Right lung (tissue), 5 donors: ENCODE data around the gene CTNND2. TPM values are rescaled to one million over a fixed set of nuclear protein-coding genes. Genes with fewer than 3 reads are reported as not detected.
"Not testable (repeated sequence)": the region's sequence is repeated elsewhere in the genome, so short reads cannot be mapped to it uniquely, and the experiment has no call there.

Experiments
- DNase-seq, 2 donors: peaks; one replicate each; pipeline ENCODE4 v3.0.0-alpha.2; 2013
- polyA plus RNA-seq, 5 donors: library from polyadenylated mRNA; unstranded; fragments of 120-200 nt; gene quantifications; one replicate each; pipeline versions ENCODE4 v1.2.1 to v1.2.3, GENCODE V29; 2013; ENCODE audit warnings: inconsistent platforms in 1 of 5, low replicate concordance in 1 of 5; ENCODE audit not compliant: insufficient read length in 5 of 5, insufficient read depth in 1 of 5

CTNND2 gene
- polyA plus RNA-seq, 5 donors, result 1.7 to 3.6 (median 1.9) TPM

DNA sequence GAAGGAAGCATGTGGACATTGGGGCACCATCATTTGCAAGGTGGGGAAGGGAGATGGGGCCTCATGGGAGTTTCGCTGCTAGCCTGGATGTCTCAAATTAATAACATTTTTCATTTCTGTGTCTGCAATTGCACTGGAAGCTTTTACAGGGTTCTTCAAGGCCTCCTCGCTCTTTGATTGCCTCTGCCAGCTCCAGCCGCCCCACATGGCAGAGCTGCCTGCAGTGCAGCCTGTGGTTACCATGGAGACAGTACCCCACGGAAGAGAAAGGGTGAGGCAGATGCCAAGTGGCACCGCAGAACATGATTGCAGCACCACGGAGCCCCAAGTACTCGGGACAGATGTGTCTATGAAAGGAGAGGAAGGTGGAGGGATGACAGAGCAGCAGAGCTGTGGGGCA is 25.4 kb downstream of the CTNND2 start:
- no peak for DNase-seq

DNA sequence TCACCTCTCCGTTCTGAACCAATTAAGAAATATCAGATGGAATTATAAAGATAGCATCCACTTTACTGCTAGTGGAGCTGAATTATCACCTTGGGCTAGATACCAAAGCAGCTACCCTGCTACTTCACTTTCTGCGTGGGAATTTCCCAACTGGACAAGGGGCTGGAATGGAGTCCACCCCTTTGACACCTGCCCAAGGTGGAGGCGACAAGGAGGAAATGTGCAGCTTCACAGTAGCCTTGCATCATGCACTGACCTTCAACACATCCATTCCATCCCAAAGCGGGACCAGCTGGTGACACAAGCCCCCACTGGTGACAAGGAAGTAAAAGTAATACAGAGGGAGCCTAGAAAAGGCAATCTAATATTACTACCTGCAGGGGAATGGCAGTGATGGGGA is 30.7 kb downstream of the CTNND2 start:
- DNase-seq, result no peak

DNA sequence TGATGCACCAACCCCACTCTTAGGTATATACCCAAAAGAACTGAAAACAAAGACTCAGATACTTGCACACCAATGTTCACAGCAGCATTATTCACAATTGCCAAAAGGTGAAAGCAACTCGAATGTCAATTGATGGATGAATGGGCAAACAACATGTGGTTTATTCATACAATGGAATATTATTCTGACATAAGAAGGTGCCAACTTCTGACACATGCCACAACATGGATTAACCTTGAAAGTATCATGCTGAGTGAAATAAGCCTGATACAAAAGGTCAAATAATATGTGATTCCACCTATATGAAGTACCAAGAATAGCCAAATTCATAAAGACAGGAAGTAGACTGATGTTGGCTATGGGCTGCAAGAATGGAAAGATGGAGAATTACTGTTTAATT is 35.0 kb downstream of the CTNND2 start:
- DNase-seq, result no peak

DNA sequence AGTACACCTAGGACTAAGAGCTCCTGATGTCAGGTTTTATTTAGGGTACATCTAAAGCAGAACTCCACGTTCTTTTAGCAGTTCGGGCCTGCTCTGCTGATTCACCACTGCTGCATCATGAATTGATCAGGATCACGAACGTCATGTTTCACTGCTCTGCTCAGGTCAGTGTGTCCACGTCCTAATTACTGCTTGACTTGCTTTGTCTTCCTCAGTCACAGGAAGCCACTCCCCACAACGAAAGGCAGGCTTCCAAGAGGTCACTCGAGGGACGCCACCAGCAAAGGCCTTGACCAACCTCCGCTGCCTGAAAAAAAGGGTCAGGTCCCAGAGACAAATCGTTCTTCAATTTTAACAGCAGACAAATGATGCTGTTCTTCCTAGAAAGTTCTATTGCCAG is 40.3 kb downstream of the CTNND2 start:
- DNase-seq, result no peak

DNA sequence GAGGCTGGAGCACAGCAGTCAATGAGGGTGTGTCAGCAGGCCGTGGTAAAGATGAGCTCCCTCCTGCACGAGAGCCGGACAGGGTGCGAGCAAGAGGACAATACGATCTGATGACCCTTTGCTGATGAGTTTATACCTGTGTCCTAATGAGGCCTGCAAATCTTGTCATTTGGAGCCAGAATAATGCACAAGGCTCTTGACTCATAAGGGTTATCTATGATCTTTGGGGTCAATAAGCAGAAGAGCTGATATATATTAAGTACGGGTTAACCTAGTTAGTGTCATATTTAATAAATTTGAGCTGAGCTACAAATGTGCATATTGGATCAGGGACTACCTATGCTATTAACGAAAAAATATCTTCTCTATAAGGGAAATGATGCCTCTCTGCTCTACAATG is 46.9 kb downstream of the CTNND2 start:
- no peak for DNase-seq

DNA sequence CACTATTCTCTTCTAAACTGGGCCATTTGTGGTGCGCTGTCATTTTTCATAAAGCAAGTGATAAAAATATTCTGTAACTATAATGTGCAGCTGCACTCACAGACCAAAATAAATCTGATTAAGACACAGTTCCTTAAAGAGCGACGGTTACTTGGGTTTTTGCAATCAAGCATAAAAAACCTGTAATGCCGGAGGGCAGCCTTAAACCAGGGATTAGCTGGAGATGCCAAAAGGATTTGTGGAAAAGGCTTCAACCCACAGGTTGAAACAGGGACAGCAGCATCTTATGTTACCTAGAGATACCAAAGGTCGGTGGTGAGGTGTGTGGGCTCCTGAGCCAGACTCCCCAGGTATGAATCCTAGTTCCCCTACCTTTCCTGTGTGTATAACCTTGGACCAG is 49.3 kb downstream of the CTNND2 start:
- no peak for DNase-seq

DNA sequence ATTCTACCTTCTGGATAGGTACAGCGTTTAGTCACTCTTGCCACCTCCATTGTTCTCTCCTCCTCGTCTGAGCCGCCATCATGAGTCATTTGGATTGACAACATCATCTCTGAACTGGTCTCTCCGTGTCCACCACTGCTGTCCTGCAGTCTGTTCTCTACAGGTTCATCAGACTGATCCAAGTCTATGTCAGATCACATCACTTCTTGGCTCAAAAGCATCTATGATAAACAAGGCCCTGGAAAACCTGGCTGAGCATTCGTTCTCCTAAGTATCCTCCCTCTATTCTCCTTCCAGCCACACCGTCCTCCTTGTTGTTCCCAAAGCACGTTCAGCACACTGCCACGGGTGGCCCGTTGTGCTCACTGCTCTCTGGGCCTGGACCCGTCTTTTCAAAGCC is 50.5 kb downstream of the CTNND2 start:
- no peak for DNase-seq

DNA sequence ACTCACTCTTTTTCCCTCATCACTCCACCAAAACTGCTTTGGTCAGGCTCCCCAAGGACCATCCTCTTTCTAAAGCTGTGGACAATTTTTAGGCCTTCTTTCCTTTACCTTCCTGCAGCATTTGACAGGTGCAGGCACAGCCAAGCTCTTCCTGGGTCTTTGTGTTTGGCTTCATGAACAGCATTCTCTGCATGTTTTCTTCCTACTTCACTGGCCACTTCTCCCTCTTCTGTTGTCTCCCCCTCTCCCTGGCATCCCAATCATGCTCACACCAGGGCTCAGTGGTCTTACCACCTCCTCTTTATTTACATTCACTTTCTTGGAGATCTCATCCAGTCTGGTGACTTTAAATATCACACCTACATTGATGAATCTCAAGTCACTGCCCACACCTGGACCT is 51.1 kb downstream of the CTNND2 start:
- no peak for DNase-seq

DNA sequence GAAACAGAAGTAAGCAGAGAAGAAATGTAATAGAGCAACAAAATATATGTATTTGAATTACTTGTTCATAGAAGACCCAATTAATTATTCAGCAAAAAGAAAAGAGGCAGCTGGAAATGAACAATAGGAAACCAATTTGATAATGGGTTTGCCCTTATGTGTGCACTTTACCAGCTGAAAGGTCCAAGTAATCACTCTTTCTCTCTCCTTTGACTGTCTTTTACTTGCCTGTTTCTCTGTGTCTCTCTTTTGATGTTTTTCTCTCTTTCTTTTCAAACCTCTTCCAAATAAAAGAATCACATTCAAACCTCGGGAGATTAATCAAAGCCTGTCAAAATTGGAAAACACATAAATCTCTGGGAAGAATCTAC is 51.5 kb downstream of the CTNND2 start:
- no peak for DNase-seq

DNA sequence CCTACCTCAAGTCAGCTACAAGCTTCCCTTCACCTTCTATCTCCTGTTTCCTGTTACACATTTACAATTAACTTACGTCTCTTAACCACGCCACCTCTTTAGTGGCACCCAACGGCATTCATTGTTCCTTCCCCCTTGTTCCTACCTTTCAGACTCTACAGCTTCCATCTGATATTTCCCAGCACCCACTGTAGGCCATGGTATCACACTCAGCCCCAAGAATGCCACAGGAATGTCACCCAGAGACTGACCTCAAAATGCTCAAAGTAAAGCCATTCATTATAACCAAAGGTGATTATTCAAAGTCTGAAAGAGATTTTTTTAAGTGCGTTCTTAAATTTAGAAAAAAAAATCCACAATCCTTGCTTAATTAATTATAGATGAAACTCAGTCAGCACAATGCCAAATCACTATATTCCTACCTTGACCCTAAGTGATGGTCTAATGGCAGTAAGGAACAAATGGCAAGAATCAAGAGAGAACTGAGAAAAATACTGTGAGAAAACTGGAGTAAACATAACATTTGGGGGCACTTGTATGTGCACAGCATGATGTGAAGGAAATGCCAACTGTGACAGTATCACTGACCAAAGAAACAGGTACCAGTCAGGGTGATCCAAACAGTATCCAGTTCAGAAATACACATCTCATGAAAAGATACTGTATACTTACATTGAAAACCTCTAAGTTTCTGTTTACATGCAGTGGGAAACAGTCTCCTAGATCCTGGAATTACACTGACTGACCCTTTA is 52.1 kb downstream of the CTNND2 start:
- DNase-seq, result no peak

DNA sequence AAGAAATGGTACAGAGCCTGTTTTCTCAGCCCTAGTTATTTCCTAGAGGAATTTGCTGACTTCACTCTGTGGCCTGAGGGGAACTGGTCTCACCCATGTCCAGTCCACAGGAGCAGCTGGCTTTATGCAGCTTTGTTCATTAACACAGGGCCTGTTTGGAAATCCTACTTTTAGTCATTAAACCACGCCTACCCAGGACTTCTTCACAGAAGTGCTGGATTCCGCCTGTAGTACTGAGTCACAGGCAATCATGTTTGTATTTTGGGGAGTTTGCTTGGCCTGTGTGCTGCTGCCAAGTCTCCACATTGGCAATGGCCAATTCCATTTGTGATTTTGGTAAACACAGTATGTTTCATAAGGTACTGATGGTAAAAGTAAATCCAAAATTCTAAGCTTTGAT is 52.8 kb downstream of the CTNND2 start:
- DNase-seq, result no peak

DNA sequence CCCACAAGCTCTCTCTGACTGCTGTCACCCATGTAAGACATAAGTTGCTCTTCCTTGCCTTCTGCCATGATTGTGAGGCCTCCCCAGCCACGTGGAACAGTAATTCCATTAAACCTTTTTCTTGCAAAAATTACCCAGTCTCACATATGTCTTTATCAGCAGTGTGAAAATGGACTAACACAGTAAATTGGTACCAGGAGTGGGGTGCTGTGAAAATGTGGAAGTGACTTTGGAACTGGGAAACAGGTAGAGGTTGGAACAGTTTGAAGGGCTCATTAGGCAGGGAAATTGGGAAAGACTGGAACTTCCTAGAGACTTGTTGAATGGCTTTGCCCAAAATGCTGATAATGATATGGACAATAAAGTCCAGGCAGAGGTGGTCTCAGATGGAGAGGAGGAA is 75.7 kb downstream of the CTNND2 start:
- DNase-seq, result not testable (repeated sequence)

DNA sequence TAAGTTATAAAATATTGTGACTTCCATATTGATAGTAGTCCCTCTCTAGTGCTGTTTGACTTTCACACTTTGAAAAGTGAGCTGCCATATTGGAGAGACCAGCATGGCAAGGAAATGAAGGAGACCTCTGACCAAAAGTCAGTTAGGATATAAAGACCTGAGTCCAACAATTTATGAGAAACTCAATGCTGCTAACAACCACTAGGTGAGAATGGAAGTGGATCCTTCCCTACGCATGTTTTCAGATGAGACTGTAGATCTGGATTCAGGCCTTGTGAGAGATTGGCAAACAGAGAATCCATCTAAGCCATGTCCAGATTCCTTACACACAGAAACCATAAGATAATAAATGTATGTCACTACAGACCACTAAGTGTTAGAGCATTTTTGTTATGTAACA is 81.6 kb downstream of the CTNND2 start:
- no peak for DNase-seq

DNA sequence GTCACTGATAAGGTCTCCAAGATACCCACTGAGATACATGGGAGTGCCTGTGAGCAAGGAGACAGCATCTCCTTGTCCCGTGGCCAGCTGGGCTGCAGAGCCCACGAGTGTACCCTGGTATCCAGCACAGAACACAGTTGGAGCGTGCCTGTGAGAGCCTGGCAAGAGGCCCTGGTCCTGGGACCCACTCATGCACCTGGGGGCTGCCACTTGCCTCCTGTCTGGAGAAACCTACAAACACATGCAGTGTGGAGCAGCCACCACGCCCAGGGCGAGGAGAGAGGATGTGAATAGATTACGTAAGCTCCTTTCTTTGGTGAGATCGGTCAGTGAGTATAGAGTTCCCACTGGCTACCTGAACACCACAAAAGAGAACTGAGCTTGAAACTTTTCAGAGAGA is 88.3 kb downstream of the CTNND2 start:
- no peak for DNase-seq

DNA sequence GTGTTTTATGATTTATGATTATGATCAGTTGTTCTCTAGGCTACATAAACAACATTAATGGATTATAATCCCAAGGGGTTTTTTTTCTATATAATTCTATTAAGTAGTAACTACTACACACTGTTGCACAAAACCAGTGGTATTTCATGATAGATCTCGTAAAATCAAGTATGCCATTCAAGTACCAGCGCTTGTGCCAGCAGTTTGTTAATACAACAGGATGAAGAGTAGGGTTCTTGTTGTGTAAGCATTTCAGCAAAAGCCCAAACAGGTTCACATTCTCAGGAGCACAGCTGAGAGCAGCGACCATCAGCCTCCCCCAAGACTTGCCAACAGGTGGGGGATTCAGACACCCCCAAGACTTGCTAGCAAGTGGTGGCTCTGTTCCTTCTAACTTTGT is 88.8 kb downstream of the CTNND2 start:
- DNase-seq, result no peak

DNA sequence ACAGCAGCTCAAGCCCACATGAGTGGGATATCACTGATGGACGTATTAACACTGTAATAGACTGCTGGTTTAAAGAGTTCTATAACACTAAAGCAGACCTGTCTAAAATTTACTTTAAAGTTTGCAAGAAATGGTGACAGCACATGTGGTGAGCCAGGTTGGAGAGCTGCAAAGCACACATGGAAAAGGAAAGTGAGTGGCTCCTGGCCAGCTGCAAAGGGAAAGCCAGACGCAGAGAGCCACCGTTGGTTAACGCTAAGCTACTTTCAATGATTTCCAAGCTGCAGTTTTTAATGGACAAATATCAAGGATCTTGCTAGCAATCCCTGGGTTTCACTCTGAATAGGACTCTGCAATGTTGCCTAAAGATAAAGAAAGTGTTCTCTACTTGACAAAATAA is 89.9 kb downstream of the CTNND2 start:
- DNase-seq, result no peak

DNA sequence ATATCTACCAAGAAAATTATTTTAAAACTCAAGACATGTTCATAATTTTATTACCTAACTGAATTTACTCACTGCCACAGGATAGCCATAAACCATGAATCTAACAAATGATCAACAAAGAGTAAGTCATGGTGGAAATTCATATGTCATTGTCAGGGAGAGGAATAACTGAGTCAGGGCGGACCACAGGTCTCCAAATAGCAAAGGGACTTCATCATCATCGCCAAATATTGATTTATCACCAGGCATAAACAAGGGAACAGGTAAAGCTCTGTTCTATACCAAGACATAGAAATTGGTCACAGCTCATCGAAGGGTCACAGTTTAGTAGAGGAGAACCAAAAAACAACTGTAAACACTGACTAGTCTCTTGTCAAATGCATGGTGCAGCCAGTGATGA is 94.8 kb downstream of the CTNND2 start:
- DNase-seq, result no peak

DNA sequence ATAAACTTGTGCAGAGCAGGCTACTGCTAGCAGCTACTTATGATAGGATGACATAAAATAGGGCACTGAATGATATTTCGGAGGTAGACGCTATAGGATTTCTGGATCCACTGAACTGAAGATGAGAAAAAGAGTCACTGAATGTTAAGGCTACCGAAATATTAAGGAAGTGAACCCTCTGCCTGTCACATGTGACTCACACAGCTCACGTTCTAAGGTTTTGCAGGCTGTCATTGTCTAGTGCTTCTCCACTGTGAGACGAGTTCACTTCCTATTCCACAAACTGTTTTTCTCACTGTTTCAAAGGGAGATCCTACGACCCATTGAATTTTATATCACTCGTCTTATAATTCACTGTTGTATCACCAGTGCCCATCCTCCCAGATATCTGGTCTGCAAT is 100.8 kb downstream of the CTNND2 start:
- DNase-seq, result no peak

DNA sequence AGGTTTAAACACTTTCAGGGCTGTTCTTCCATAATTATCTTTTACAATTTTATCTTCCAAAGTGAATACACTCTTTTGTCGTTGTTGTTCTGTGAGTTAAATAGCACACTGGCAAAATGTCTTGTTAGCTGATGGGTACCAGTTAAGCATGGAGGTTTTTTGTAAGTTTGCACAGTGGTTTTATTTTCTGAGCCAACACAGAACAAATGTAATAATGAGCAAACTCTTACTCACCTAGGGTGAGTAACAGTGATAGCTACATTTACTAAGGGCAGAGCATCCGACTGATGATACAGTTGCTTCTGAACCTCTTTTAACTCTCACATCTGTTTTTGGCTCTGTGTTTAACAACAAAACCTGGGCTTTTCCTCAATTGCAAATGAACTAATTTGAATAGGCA is 103.2 kb downstream of the CTNND2 start:
- no peak for DNase-seq

DNA sequence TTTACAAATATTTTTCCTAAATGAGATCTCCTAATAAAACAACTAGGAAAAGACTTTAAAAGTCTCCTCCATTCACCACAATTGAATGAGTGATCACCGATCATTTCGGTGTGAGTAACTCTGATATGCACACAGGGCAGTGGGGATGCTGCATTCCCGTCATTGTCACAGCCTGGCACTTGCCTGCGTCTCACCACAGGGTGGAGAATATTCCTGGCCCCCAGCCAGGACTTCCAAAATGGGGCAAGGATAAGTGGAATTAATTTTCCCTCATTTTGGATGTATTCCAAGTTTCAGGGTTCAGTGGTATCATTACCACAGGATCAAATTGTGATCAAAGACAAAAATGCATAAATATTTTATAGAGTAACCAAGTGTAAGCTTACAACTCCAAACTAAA is 107.1 kb downstream of the CTNND2 start:
- no peak for DNase-seq

DNA sequence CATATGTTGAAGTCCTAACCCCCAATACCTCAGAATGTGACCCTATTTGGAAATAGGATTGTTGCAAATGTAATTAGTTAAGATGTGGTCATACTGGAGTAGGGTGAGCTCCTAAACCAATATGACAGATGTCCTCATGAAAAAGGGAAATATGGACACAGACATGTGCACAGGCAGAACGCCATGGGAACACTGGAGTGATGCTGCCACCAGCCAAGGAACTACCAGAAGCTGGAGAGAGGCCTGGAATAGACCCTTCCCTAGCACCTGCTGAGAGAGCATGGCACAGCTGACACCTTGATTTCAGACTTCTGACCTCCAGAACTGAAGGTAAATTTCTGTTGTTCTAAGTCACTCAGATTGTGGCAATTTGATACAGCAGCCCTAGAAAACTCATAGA is 110.8 kb downstream of the CTNND2 start:
- DNase-seq, result no peak

DNA sequence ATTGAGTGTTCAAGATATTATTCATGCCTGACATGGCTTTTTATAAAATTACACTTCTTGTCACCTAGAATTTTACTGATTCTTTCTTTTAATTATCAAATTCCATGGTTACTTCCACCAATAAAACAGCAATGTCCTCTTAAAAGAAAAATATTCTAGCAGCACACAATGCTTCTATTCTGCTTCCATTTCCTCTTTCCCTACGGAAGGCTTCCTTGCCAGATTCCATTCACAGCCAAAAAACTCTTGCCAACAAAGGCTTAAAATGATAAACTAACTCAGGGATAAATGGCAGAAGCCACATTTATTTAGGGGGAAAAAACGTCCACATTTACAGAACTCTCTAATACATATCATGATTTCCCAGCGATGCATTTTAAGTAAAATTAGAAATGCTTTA is 111.6 kb downstream of the CTNND2 start:
- no peak for DNase-seq

DNA sequence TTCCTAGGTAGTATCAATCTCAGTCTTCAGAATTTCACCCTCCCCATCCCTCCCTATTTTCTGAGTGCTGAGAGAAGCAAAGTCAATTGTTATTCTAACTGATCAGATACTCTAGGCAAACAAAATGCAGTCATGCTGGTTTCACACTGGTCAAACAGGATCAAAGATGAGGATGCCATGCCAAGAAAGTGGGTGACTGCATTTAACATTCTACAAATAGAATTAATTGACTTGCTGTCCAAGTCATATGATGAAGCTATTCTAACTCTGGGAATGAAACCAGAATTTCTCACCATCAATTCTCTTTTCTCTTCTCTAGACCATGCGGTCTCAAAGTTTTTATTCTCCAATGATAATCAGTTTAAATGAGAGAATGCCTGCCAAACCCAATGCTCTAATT is 112.5 kb downstream of the CTNND2 start:
- DNase-seq, result no peak

DNA sequence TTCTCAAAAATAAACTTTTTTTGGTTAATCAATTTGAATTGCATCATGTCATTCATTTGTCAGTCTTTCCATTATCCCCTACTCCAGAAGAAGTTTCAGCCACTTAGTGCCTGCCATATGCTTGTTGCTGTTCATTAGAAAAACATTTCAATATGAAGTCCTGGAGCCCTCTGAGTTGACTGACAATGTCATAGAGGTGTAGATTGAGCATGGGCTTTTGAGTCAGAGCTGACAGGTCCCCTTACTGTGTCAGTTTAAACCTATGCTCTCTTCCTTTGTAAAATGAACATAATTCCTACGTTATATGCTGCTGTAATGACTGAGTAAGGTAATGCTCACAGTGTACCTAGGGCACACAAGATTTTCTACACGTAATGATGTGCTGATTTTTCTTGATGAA is 114.0 kb downstream of the CTNND2 start:
- no peak for DNase-seq
